C4-2B (cell line): Measurements from ENCODE around the gene CCDC85B.
A peak's percentile ranks its signal among the peaks of the same experiment; 100 is the strongest.

Experiments
- H3K27ac ChIP-seq: fragments of 450-650 bp; 2 replicates; pipeline ENCODE4 v1.5.1; 2017
- CTCF ChIP-seq: fragments of 450-650 bp; conservative IDR thresholded peaks from 2 replicates; pipeline ENCODE4 v1.5.1; 2017; ENCODE audit warnings: mild to moderate bottlenecking
- ZFX ChIP-seq: fragments of 450-650 bp; IDR thresholded peaks from 2 replicates; pipeline ENCODE4 v1.6.1; 2017

CCDC85B gene

GRCh38 chr11:65882120-65883057, 8.1 kb upstream of the CCDC85B start:
- no peak for TF ChIP-seq CTCF
- no peak for TF ChIP-seq ZFX
- H3K27ac ChIP-seq = no peak overlapping the region

GRCh38 chr11:65883058-65883761, 7.3 kb upstream of the CCDC85B start:
- TF ChIP-seq CTCF (no peak), ZFX (no peak)
- H3K27ac ChIP-seq = no peak overlapping the region

- no peak for TF ChIP-seq ZFX
- no peak overlapping the region for H3K27ac ChIP-seq
These were observed 6.4 kb upstream of the CCDC85B start for GRCh38 chr11:65883786-65884715.

- H3K27ac ChIP-seq = no peak overlapping the region
- peak; percentile 99 for TF ChIP-seq CTCF
- no peak for TF ChIP-seq ZFX
These were observed 5.8 kb upstream of the CCDC85B start for GRCh38 chr11:65884716-65885092.

GRCh38 chr11:65885231-65885630, 5.2 kb upstream of the CCDC85B start:
- no peak for TF ChIP-seq CTCF
- no peak for TF ChIP-seq ZFX
- no peak overlapping the region for H3K27ac ChIP-seq

GRCh38 chr11:65885808-65886536, 4.5 kb upstream of the CCDC85B start:
- H3K27ac ChIP-seq = no peak overlapping the region
- TF ChIP-seq ZFX = no peak
- TF ChIP-seq CTCF = no peak
